Measurements from ENCODE around the gene FEN1.
A peak's percentile ranks its signal among the peaks of the same experiment; 100 is the strongest.

FEN1 gene

DNA sequence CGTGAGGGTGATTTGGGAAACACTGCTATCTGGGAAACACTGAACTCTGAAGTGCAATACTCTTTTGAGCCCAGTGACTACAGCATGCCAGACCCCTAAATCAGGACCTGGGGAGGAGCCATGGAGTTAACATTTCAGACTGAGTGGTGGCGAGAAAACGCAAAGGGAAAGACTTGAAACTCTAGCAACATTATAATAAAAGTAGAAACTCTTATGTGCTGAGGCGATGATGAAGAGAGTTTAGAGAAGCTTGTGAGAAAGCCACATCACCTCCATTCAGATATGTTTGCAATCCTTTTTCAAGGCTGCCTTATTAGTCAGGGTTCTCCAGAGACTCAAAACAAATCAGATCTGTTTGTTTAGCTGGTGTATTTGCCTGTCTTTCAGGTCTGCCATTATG is 1.9 kb downstream of the FEN1 start:
- DNase-seq (ENCODE audit: low read depth in 2 of 2, low spot score in 1 of 2) = no peak

DNA sequence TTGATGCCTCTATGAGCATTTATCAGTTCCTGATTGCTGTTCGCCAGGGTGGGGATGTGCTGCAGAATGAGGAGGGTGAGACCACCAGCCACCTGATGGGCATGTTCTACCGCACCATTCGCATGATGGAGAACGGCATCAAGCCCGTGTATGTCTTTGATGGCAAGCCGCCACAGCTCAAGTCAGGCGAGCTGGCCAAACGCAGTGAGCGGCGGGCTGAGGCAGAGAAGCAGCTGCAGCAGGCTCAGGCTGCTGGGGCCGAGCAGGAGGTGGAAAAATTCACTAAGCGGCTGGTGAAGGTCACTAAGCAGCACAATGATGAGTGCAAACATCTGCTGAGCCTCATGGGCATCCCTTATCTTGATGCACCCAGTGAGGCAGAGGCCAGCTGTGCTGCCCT is 2.7 kb downstream of the FEN1 start:
- no peak for DNase-seq (ENCODE audit: low read depth in 2 of 2, low spot score in 1 of 2)

DNA sequence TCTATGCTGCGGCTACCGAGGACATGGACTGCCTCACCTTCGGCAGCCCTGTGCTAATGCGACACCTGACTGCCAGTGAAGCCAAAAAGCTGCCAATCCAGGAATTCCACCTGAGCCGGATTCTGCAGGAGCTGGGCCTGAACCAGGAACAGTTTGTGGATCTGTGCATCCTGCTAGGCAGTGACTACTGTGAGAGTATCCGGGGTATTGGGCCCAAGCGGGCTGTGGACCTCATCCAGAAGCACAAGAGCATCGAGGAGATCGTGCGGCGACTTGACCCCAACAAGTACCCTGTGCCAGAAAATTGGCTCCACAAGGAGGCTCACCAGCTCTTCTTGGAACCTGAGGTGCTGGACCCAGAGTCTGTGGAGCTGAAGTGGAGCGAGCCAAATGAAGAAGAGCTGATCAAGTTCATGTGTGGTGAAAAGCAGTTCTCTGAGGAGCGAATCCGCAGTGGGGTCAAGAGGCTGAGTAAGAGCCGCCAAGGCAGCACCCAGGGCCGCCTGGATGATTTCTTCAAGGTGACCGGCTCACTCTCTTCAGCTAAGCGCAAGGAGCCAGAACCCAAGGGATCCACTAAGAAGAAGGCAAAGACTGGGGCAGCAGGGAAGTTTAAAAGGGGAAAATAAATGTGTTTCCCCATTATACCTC is 3.3 kb downstream of the FEN1 start:
- no peak for DNase-seq (ENCODE audit: low read depth in 2 of 2, low spot score in 1 of 2)

DNA sequence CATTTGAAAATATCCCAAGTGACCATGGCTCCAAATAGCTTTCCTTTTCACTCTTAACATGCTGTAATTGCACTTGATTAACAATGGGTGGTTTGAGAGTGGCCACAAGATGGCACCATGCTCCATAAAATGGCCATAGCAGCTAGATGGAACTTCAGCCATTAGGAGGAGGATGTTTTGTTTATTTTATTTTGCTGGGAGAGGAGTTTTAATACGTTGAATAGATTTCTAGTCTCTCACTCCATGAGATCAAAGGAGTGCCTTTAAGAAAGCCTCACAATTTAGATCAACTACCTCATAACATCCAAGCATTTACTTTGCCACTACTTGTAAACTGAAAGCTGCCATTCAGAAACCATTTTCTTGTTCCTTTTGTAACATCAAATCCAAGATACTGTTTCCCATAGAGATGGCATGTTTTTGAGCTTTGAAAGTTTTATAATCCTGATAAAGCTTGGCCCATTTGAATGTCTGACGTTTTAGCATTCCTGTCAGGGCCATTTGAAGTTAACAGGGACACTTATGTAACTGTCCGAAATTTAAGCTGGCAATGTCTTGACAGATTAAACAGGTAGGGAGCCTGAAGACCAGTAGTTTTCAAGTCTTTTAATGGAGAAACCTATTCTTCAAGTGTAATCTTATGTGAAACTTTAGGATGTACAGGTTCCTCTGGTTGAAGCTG is 4.7 kb downstream of the FEN1 start:
- DNase-seq (ENCODE audit: low read depth in 2 of 2, low spot score in 1 of 2) = peak in 1 of 2 donors; percentile 51

DNA sequence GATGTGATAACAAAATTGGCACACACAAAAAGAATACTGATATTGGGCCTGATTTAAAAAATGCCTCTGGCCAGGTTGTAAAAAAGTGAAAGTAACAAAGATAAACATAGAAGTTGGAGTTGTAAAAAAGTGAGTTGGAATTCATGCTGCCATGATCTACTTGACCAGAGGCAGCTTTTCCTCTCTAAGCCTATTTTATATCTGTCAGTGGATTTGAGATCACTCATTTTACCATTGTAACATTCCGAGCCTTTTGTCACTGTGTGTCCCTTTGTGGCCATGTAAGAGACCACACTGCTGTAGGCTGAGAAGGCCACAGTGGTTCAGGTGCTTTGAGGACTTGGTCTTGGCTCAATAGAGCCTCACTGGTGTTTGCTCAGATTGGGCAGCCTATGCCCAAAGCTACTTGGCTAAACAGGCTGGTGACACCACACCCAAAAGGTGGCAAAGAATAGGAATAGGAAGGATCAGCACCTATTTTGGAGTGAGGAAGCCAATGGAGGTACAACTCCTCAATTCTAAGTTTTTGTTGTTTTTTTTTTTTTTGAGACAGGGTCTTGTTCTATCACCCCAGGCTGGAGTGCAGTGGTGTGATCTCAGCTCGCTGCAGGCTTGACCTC is 7.1 kb downstream of the FEN1 start:
- no peak for DNase-seq (ENCODE audit: low read depth in 2 of 2, low spot score in 1 of 2)

DNA sequence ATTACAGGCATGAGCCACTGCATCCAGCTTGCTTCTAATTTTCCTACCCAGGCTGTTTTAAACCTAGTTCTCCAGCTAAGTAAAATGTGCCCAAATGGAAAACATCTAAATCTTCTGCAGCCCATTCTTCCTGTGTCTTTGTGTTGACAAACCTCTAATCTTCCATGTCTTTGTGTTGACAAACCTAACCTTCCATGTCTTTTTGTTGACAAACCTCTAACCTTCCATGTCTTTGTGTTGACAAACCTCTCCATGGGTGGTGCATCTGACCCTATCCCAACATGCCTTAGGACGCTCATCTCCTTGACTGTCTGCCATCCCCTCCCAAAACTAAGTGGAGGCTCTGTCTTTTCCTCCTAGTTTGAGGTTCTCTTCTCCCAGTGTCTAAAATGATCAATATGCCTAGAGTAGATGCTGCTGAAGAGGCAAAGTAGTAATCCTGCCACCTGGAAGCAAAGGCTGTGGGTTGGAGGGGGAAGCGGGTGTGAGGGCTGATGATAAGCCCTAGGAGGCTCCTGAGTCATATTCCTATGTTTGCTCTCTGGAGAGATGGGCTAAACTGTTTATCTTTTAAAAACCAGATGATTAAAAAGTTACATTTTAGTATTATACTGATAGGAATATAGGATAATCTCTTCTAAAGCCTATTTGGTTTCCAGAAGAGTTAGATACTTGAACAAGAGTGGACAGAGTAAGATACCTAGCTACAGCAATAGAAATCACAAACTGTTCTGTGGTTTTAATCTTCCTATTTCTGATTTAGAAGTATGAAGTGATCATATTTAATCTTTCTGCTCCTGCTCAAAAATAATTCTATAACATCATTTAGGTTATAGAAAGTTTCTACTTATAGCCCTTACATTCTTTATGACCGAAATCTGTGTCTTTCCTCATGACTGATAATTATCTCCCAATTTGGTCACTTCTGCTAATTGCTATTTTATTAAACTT is 7.9 kb downstream of the FEN1 start:
- DNase-seq (ENCODE audit: low read depth in 2 of 2, low spot score in 1 of 2) = no peak

DNA sequence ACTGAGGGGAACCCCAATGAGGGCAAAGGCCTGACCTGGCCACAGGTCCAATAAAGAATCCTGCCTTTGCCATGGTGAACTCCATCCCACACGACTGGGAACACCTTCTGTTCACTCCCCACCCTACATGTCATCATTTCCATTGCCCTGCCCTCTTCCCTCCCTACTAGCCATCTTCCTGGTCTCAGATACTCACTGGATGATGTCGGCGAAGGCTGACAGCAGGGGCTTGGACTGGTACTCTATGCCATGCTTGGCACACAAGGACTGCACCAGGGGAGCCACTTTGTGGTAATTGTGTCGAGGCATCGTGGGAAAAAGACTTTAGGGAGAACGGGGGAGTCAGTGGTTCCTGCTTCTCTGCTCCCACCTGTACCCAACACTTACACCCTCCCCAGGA is 9.9 kb downstream of the FEN1 start:
- no peak for DNase-seq (ENCODE audit: low read depth in 2 of 2, low spot score in 1 of 2)

DNA sequence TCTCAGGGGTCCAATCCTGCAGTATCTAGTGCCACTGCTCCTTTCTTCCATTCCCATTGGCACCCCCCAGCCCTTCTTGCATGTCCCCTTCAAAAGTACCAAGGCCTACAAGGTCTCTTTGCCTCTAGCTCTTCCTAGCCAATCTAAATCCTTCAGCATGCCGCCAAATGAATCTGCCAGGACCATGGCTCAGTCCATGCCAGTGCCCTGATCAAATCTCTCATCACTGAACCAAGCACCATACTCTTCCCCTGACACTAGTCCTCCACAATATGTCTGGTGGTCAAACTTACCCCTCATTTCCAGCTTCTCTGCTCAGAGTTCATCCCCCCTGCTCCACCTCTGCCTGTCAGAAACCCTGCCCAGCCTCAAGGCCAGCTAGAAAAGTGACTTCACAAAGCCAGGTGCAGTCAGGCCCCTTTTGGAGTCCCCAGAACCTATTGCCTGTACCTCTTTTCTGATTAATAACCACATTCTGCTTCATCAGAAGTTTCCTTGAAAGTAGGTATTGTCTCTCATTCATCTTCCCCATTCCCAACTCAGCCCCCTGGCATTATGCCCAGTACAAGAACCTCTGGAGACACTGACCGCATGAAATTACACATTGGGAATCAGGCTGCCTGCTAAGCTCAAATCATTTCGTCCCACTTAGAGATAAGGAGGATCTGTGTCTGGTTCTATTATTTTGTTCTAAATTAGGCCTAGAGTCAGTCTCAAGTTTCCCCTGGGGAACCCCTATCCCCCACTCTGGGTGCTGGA is 11.4 kb downstream of the FEN1 start:
- DNase-seq (ENCODE audit: low read depth in 2 of 2, low spot score in 1 of 2) = no peak

DNA sequence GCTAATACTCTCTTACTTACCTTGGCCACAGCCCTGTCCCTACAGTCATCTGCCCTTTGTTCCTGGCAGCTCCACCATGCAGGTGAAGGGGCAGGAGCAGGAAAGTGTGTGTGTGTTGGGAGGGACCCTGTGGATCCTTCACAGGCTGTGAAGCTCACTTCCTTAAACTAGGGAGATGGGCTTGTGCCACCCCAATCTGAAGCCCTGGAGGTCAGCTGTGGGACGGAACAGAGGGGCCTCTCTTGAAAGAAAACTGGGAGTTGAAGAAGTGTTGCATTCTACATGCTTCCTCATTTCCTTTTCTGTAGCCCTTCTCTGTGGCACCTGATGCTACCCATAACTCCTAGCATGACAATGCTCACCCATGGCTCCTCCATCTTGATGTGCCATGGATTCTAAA is 12.4 kb downstream of the FEN1 start:
- DNase-seq (ENCODE audit: low read depth in 2 of 2, low spot score in 1 of 2) = no peak

DNA sequence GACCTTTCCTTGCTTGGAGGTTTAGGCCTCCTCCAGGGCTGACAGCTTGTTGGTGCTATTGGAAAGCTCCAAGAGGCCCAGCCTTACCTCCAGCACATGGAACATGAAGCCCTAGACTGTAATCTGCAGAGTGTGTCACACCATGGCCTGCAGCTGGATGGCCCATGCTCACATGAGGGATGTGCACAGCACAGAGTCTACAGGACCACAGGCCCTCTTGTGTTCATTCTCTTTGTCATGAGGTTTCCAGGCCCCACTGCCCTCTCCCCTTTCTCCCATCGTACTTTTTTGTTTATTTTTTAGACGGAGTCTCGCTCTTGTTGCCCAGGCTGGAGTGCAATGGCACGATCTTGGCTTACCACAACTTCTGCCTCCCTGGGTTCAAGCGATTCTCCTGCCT is 14.1 kb downstream of the FEN1 start:
- DNase-seq (ENCODE audit: low read depth in 2 of 2, low spot score in 1 of 2) = no peak

DNA sequence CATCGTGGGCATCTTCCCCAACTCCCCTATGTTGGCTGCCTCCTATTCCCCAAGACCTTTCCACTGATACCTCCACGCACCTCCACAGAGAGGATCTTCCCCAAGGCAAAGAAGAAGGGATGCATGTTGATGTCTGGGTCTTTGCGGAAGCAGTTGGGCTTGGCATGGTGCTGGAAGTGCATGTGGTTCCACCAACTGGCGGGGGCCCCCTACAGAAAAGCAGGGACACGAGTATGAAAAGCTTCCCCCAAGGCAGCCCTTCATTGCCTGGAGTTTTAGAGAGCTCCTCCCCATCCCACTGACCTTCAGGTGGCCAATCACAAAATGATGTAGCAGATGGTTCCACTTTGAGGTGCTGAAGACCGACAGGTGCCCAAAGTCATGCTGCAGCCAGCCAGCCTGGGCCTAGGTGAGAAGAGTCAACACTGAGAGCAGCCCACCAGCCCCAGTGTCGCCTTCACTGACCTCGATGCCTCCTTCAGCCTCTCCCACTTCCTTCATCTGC is 18.0 kb downstream of the FEN1 start:
- DNase-seq (ENCODE audit: low read depth in 2 of 2, low spot score in 1 of 2) = no peak

DNA sequence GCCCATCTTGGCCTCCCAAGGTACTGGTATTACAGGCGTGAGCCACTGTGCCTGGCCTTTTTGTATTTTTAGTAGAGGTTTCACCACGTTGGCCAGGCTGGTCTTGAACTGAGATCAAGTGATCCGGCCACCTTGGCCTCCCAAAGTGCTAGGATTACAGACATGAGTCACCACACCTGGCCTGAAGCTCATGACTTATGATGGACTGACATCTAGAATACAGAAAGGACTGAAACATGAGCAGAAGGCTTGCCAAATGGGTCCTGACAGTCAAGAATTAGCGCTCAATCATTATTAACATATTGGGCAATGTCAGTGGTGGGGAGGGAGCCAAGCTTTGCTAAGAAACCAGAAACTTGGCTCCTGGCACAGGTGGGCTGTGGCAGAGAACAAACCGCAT is 19.1 kb downstream of the FEN1 start:
- DNase-seq (ENCODE audit: low read depth in 2 of 2, low spot score in 1 of 2) = no peak

DNA sequence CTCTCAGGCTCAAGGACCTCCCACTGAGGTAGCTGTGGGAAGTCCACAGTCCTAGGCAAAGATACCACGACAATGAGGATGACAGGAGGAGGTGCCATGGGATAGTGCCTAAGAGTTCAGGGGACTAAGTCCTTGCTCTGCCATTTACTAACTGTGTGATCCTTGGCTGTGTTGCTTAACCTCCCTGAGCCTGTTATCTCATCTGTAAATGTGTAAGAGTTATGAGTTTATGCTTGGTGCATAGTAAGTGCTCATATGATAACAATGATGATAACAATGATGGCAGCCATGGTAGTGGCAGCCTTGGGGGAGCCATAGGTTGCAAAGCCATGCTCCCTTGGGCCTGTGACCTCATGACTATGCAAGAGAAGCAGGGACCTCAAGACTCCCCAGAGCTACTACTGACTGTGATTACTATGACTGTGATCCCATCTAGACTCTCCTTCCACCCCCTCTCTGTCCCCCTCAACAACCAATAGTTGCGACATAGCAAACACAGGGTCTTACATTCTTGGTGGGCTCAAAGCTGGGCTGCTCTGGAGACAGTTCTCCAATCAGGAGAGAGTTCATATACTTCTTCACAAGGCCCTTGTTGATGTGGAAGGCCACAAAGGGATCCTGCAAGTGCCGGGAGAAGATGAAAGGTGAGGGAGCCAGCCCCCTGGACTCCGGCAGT is 20.2 kb downstream of the FEN1 start:
- no peak for DNase-seq (ENCODE audit: low read depth in 2 of 2, low spot score in 1 of 2)

DNA sequence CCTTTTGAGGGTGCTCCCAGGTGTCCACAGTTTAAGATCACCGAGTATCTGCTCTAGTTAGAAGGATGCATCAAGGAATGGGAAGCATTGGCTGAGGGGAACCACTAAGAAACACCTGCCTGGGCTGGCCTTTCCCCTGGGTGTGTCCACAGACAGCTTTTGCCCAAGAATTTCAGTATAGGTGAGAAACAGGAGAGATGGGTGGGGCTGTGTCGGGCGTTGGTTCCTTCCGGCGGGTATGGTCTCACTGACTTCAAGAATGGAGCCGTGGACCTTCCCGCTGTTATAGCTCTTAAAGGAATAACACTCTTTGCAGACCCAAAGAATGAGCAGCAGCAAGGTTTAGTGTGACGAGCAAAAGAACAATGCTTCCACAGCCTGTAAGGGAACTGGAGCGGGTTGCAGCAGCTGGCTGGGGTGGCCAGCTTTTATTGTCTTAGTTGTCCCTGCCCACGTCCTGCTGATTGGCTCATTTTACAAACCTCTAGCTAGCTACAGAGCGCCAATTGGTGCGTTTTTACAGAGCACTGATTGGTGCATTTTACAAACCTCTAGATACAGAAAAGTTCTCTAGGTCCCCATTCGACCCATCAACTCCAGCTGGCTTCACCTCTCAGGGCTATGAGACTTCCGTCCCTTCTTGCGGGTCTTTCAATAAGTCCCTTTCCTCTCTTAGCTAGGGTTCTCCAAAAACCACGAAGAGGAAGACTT is 21.7 kb downstream of the FEN1 start:
- DNase-seq (ENCODE audit: low read depth in 2 of 2, low spot score in 1 of 2) = no peak

DNA sequence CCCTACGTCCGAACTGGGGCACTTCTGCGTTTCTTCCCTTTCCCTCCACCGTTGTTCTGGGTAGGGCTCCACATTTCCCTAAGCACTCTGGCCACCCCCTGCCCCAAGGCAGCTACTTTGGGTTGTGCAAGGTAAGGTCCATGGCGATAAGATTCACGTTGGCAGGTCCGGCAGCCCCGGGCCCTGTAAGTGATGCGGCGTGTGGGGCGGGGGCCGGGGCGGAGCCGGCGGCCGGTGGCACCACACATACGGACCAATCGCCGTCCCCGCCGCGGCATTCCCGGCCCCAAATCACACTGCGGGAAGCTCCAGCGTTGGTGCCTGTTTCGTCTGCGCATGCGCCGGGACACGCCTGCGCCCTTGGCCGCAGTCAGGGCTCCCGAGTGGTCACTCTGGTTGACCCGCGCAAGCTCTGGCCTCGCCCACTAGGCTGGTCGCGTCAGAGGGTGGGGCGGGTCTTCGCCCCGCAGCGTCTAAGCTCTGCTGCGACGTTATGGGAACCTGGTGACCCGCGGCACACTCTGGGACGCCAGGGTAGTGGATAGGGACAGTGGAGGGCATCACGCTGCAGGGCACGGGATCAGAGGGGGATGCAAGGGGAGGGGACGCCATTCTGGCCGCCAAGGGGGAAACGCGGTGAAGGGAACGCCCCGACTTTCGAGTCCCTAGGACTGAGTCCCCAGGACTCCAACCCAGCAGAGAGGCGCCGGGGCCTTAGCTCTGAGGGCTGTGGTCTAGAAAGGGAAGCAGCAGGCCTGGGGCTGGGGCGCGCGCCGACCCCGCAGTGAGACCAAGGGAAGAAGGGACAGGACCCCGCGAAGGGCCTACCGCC is 22.5 kb downstream of the FEN1 start:
- DNase-seq (ENCODE audit: low read depth in 2 of 2, low spot score in 1 of 2) = no peak

DNA sequence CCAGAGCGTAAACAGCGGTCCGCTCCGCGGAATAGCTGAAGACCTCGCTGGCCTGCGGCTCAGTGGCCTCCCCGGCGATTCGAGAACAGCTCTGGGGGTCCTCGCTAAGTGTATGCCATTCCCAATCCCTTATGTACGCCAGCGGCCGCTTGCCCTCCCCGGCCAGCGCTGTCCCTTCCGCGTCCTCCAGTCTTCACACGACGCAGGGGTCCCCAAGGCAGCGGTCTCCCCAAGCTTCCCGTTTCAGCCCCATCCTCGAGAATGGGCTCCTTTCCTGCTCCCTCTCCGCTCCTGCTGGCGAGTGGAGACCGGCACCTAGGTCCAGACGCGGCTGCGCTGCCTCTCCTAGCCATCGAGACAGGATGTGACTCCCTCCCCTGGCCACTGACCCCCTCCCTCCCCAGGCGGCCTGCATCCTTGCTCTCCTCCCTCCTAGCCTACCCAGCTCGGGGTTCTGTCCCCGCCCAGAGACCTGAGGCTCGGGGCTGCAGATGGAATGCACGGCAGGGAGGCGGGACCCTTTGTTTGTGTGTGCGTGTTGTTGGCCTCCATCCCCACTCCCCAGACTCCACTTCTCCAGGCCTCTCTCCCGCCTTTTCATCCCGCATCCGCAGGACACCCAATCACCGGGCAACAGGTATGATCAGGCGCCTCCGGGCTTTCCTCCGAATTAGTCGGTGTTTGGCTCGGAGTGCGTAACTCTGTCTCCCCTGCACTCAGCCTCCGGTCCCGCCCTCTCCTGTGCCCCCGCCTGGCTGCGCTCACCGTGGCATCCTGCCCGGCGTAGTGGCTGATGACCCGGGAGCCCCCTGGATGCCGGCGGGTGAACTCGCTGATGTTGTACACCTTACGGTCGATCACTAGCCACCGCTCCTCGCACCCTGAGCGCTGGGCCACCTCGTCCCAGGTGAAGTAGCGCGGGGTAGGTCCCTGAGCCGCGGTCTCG is 23.4 kb downstream of the FEN1 start:
- DNase-seq (ENCODE audit: low read depth in 2 of 2, low spot score in 1 of 2) = peak in 1 of 2 donors; percentile 33

DNA sequence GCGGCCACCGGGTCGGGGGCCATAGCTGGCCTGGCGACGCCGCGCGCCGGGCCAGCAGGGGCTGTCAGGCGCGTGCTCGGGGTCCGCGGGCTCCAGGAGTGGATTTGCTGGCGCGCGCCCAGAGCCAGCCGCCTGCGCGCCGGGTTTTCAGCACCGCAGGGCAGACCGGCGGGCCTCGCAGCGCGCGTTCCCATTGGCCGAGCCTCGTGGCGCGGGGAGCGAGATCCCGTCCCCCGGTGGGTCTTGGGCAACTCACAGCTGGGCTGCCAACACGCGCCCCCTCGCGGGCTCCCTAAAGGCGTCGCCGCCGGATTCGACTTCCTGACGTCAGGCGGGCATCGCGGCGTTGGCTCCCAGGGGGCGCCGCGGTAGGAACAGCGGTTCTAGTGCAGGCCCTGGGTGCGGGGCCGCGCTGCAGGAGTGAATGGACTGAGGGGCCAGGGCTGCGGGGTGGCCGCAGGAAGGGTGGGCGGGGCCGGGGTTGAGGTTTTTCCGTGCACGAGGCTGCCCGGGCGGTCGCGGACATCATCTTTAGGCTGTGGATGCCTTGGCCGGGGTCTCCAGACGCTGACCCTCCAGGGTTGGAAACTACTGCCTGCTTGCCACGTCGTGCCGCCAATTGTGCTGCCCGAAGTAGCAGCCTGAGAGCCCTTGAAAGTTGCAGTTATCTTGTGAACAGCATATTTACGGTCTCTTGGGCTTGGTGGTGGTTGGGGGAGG is 24.2 kb downstream of the FEN1 start, which contains the start of gene FADS1:
FADS1 (minus strand) TSS at position 268 of the 720 bp plus-strand sequence; CDS start at position 194, 74 bp downstream.
- DNase-seq (ENCODE audit: low read depth in 2 of 2, low spot score in 1 of 2) = peak in 1 of 2 donors; percentile 36

All from stimulated activated CD8-positive, alpha-beta memory T cell treated with anti-CD3 and anti-CD28 coated beads, Interleukin-4, amount 100 ng/mL, for 1 hour (primary cell).